HuH-7 (cell line): Measurements from ENCODE around the gene CTSH.

Experiments
- DNase-seq: peaks from one replicate; pipeline ENCODE4 v3.0.0; 2011; ENCODE audit warnings: low spot score

The CTSH gene

DNA sequence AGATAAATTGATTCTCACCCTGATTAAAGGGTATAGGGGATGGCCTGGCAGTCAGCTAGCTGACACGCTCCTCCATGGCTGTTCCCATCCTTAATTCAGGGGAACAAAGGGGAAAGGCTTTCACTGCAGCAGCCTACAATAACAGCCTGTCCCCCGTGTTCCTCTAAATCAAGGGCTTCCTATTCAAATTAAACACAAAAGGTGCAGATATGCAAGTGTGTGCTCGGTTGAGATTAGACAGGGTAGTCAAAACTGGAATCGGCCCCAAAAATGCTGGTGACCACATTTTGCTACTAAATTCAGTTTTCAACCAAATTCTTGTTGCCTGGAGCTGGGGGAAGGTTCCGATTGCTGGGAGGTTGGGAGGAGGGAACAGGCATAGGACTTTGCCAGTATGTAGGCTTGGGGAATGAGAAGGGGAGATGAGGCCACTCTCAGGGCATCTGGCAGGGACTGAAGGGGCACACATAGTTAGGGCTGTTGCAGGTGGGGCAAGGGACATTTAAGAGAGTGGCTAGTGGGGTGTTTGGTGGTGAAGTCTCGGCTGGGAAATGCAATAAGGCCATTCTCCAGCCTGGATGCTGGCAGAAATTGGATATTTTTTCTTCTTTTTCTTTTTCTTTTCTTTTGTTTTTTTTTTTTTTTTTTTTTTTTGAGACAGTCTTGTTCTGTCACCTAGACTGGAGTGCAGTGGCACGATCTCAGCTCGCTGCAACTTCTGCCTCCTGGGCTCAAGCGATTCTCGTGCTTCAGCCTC lies 32.9 kb upstream of the CTSH start:
- DNase-seq, result no peak

DNA sequence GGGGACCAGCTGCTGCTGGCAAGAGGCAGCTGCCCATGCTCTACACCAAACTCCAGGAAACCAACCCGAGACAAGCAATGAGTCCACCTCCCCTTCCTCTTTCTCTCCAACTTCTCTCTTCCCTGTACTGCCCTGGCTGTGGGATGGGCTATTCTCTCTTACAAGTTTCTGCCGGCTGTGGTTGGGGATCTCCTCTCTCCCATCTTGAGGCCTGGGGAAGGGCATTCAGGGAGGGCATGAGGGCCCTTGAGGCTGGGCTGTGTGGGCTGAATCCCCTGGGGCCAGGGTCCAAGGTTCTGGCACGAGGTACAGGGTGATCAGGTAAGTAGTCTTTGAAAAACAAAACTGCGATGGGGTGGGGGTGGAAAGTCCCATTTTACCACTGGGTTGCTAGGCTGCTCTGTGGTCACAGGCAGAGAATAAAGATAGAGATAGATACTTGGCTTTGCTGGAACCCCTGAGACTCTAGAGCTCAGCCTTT lies 32.3 kb upstream of the CTSH start:
- no peak for DNase-seq

DNA sequence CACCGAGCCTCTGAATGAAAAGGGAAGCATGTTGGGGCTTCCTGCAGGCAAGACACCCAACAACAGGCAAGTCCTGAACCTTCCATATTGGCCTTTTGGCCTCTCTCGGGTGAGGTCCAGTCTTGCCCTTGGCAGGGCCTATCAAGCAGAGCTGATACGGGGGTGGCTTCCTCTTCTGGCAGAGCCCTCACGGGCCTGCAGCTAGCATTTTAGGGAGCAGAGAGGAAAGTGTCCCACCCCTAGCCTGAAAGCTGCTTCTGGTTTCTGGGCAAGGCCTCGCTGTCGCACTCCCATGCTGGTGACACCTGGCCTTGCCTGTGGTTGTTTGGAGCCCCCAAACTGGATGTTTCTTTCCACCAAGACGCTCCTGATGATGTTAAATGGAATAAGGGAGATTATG lies 31.8 kb upstream of the CTSH start:
- no peak for DNase-seq

DNA sequence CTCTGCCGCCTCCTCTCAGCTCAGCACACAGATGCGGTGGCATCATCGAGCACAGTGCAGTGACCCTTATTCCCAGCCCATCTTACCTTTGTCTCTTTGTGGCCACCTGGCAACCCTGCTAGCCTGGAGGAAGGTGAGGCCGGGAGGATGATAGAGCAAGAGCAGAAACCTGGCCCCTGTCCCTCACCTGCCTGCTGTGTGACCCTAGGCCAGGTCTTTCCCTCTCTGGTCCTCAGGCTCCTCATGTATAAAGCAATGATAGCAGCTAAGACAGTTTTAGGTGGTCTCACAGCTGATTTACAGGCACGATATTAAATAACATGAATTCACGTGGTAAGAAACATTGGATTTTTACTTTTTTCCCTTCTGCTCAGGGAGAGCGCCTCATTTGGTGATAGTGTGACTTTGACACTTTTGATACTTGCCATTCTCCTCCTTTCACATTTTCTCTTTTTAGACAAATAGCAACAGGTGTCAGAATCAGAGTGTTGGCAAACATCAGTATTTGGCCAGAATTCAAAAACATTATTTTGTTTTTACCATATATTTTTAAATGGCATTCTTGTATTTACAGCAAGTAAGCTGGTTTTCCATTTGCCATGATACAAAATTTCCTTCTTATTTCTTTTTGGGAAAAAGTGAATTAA lies 29.5 kb upstream of the CTSH start:
- no peak for DNase-seq

DNA sequence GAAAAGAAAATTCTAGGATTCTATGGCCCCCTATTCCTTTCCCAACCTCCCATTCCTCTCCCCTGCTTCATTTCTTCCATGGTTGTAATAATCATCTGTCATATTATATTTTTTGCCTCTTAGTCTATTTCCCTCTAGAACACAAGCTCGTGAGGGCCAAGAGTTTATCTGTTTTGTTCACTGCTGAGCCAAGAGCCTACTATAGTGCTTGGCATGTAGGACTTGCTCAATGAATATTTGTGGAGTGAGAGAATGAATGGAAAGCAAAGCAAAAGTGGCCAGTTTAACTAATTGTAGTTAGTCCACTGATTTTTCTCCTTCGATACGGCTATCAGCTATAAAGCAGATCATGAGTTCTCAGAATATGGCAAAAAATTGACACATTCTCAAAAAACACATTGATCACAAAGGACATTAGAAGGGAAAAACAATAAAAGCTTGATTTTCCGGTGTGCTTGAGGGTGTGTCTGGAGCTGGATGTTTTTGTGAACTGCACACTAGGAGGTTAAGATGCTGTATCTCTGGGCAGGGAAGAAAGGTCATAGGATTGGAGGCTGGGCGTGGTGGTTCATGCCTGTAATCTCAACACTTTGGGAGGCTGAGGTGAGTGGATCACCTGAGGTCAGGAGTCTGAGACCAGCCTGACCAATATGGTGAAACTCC lies 25.0 kb upstream of the CTSH start:
- no peak for DNase-seq

DNA sequence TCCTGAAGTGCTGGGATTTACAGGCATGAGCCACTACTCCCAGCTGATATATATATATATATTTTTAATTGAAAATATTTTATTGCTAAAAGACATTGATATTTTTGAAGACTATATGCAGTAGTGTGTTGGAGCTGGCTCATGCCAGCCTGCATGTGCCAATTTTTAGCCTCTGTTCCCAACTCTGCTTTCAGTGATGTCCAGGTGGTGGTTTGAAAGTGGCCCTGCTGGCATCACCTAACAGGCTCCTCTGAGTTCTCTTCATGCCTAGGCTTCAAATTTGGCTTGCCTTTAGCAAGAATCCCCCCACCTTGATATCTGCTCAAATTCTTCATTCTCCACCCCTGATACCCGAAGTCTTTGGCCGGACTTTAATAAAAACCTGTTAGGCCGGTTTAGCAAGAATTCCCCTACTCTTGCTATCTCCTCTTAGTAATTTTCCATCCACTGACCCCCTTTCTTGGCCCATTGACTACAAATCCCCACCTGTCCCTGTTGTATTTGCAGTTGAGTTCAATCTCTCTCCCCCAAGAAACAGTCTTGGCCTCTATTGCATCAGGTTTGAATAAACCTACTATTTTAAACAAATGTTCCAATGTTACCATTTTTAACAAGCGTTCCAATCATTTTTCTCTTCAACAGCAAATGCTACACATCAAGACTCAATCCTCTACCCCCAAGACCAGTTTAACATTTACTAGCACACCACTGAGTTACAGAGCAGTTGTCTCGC lies 23.9 kb upstream of the CTSH start:
- DNase-seq, result no peak

DNA sequence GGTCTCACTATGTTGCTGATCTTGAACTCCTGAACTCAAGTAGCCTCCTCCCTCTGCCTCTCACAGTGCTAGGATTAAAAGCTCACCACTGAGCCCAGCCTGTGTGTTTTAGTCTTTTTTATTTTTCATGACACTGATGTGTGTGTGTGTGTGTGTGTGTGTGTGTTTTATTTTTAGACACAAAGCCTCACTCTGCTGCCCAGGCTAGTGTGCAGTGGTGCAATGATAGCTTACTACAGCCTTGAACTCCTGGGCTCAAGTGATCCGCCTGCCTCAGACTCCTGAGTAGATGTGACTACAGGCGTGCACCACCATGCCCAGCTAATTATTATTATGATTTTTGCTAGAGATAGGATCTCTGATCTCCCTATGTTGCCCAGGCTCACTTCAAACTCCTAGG lies 23.3 kb upstream of the CTSH start:
- DNase-seq, result no peak

DNA sequence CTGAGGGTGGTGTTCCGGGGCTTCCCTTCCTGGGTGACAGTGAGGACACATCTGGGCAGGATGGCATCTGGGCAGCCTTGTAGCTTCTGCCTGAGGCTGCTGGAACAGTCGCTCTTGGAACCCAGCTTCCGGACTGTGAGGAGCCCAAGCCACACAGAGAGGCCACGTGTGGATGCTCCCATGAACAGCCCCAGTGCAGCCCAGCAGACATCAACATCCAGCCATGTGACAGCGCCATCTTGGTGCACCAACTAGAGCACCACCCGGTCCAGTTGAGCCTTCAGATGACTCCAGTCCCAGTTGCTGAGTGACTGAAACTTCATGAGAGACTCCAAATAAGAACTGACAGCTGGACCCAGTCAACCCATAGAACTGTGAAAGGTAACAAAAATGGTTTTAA lies 15.5 kb upstream of the CTSH start:
- no peak for DNase-seq

DNA sequence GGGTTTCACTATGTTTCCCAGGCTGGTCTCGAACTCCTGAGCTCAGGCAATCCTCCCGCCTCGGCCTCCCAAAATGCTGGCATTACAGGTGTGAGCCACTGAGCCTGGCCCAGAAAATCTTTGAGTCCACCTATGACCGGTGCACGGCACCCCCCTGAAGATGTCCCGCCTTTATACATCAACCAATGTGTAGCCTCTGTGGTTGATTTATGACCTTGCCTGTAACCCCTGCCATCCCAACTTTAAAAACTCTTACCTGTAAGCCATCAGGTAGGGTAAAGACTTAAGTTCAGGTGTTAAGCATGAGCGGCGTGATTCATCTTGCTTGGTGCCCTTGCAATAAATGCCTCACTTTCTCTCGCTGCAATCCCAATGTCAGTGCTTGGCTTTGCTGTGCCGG lies 14.5 kb upstream of the CTSH start:
- DNase-seq, result no peak

DNA sequence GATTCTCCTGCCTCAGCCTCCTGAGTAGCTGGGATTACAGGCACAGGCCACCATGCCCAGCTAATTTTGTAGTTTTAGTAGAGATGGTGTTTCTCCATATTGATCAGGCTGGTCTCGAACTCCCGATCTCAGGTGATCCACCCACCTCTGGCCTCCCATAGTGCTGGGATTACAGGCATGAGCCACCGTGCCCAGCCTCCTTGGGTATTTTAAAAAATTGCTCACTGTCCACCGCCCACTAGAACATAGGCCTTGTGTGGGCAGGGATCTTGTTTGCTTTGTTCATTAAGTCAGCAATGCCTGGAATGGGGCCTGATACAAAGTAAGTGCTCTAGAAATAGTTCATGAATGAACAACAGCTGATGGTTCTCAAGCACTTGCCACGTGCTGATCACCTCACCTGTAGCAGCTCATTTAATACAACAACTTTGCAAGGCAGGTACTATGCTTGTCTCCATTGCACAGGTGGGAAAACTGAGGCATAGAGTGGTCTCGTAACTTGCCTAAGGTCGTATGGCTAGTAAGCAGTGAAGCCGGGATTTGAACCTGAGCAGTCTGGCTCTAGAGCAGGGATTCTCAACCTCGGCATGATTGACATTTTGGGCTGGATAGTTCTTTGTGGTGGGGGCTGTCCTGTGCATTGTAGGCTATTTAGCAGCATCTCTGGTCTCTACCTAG lies 12.7 kb upstream of the CTSH start:
- DNase-seq, result no peak

DNA sequence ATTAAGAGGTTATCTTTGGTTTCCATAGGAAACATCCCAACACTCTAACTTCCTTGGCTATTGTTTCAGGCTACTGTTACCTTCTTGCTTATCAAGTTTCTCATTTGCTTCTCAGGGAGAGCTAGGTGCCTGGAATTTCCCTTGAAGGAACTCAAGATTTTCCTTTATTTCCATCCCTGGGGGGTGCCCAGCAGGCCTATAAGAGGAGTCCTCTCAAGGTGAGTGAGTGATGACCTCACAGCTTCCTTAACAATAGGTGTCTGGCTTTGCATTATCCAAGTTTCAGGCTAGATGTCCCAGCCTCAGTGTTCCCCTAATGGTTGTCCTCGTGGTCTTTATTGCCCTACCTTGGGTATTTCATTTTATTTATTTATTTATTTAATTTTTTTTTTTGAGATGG lies 12.1 kb upstream of the CTSH start:
- DNase-seq, result no peak

DNA sequence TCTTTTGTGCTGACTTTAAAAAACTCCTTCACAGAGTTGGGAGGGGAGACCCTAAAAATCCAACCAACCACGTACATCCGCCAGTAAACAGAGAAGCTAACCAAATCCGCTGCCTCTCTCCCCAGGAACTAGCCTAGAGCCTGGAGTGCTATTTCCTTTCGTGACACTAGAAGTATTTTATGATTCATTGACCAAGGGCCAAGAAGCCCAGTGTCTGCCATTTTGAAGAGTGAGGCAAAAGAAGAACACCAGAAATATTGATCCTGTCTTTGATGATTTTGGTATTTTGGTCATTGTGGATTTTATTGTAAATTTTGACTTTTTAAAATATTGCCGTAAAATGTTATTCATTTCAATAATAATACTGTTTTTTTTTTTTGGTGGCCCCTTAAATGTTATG lies 10.5 kb upstream of the CTSH start:
- no peak for DNase-seq

DNA sequence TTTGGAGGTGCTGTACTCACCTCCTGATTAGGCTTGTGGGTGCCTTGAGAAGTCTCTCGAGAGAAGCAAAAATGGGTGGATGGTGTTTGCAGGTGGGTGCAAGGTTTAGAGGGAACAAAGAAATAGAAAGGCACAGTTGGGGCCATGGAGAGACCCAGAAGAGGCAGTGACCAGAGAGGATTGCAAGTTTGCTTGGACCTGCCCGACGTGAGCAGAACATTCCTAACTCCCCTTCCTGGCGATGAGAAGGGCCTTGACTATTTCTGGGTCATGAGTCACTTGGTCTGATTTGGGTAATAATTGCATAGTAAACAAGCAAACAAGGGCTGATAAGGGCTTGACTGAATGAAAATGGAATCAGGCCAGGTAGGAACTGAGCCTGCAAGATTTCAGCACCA lies 7.0 kb upstream of the CTSH start:
- DNase-seq, result peak; percentile 59

DNA sequence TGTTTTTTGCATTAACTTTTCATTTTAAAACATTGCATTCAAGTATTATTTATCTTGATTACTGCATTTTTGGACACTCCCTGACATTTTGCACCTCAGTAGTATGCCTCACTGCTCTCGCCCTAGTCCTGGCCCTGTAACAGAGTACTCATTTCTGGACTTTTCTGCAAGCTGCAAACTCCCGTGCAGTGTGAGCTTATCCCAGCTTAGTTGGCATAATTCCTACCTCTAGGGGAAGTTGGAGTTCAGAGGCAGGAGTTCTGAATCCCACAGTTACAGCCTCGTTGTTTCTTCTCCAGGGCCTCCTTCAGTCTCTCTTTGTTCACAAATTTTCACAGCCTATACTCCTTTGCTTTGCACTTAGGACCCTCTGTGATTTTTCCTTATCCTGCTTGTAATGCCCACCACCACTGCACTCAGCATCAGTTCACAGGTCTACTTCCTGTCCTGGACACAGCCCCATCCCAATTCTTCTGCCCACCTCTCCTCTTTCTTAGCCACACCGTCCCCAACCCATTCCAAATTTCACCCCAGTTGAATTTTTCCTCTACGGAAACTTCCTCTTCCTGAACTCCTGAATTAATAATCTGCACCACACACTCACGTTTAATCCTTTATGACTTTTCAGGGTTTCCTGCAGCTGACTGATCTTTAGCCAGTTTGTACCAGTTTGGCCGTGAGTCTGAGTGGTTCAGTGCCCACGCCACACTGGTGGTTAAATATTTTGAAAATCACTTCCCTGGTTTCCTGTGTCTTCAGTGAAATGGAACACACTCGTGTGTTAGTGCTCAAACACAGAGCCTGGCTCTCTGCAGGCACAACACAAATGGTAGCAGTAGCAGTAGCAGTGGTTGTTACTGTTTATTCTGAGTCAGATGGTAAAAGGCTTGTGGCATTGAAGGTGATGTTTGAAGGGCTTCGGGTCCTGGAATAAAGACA lies 6.3 kb upstream of the CTSH start:
- DNase-seq, result peak; percentile 46

DNA sequence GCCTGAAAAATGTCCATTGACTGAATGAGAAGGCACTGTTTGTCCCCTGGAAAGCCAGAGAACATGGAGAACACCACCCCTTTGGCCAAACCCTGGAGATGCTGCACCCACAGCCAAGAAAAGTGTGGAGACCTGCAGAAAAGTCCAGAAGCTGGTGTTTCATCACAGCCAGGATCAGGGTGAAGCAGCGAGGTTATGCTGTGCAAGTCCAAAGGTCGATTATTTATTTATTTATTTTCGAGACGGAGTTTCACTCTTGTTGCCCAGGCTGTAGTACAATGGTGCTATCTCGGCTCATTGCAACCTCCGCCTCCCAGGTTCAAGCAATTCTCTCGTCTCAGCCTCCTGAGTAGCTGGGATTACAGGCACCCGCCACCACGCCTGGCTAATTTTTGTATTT lies 5.5 kb upstream of the CTSH start:
- DNase-seq, result peak; percentile 75

DNA sequence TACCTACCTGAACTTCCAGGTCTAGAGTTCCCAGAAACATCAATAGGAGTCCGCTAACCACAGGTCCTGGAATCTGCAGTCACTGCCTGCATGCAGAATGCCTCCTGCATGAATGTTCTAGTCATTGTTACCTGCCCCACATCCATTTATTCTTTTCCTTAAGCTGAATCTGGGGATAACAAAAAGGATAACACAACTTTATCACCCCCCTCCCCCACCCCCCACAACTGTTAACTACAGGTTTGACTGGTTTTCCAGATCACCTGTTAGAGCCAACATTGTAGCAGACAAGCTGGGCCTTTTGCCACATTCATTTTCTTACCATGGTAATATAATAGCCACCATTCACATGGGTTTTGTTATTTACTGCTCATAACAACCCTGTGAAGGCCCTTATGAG lies 4.6 kb upstream of the CTSH start:
- no peak for DNase-seq

DNA sequence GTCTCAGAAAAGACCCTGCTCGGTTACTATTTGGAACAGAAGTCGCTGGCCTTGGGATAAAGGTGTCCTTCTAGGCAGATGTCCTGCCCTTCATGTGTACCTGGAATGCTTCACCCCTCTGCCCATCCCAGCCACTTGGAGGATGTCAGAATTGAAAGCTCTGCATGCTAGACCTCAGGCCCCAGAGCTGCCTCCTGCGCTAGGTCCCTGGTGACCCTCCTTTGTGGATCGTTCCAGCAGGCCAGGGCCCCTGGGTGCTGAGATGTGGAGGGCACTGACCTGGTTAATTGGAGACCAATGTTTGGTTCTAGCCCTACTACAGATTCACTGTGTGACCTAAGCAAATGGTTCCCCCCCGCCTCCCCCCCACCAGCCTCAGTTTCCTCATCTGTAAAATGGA lies 2.7 kb upstream of the CTSH start:
- DNase-seq, result no peak

DNA sequence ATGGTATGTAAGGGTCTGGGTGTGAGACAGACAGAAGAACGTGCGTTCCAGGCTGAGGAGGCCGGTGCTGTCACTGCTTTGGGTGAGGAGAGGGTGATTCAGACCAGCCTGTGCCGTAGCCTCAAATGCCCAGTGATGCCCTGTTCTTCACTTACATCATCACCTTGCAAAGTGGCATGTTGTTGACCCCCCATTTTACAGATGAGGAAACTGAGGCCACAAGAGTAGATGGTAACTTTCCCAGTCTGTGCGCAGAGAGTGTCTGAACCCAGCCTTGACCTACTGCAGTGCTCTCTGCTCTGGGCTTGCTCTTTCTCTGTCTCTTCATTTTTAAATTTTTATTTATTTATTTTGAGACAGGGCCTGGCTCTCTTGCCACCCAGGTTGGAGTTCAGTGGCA lies 1.6 kb upstream of the CTSH start:
- no peak for DNase-seq

DNA sequence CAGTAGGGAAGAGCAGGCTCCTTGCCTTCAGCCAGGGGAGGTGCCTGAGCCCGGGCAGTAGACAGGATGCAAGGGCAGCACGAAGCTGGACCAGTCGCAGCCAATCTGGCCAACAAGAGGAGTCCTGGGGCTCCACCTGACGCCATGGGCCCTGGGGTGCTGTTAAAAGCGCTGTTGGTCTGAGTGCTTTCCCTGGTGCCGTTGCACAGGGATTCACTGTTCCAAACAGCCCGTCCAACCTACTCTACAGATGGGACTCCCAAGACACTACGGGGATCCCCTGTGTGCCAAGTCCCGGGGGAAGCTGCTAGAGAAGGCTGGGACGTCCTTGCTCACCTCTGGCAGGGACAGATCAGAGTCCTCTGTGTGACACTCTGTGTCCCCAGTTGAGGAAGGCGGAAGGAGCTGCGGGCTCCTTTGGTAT lies 632 bp downstream of the CTSH start:
- DNase-seq, result peak; percentile 45

DNA sequence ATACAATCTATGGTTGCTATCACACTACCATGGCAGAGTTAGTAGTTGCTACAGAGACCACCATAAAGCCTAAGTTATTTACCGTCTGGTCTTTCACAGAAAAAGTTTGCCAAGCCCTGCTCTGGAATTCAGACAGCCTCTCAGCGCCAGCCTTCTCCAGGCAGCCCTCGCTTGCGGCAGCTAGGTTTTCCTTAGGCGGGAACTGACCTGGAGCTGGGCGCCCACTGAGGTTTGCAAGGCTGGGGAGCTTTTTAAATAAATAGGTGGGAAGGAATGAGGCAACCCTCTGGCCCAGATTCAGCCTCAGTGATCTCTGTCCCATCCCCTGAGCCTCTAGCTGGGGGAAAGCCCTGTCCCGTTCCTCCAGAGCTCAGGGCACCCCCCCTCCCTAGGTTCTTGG lies 1.2 kb downstream of the CTSH start:
- DNase-seq, result peak; percentile 44

DNA sequence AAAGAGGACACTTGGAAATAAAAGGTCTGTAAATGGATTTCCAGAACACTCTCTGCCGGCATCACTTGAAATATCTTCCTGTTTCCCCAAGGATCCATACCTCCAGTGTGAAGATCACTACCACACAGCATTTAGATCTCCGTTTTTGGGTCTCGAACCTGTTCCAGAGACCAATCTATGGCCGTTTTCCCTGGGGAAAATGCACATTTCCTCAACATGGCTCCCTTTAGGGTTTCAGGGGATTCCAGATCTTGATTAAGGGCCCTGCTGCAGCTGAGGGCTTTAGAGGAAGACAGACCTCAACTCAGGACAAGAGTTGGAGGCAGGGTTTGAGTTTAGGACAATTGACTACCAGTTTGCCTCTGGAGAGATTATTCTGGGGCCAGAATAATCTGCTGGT lies 2.1 kb downstream of the CTSH start:
- no peak for DNase-seq
